Measurements from ENCODE around the gene RPN1.
A peak's percentile ranks its signal among the peaks of the same experiment; 100 is the strongest.
"Not testable (repeated sequence)": the region's sequence is repeated elsewhere in the genome, so short reads cannot be mapped to it uniquely, and the experiment has no call there.

RPN1 gene

GRCh38 chr3:128650096-128651050 is at the start of gene RPN1:
TSS of gene RPN1 (minus strand) at chr3:128650818. CDS start at chr3:128650800, 18 bp downstream.
- DNase-seq = peak; percentile 96

- DNase-seq = no peak
Observed at GRCh38 chr3:128698211-128699047, 47.8 kb upstream of the RPN1 start.

GRCh38 chr3:128697341-128697740 is 46.7 kb upstream of the RPN1 start:
- DNase-seq = no peak

GRCh38 chr3:128693696-128694095 is 43.1 kb upstream of the RPN1 start:
- DNase-seq = no peak

- no peak for DNase-seq
Observed at GRCh38 chr3:128689060-128689459, 38.4 kb upstream of the RPN1 start.

GRCh38 chr3:128686465-128686864 is 35.8 kb upstream of the RPN1 start:
- no peak for DNase-seq

- no peak for DNase-seq
Observed at GRCh38 chr3:128684986-128685726, 34.5 kb upstream of the RPN1 start.

GRCh38 chr3:128683957-128684356 is 33.3 kb upstream of the RPN1 start:
- no peak for DNase-seq

GRCh38 chr3:128681369-128681829 is 30.8 kb upstream of the RPN1 start:
- DNase-seq = no peak

GRCh38 chr3:128680603-128681368 is 30.2 kb upstream of the RPN1 start:
- peak; percentile 97 for DNase-seq

GRCh38 chr3:128679338-128679737 is 28.7 kb upstream of the RPN1 start:
- DNase-seq = no peak

- not testable (repeated sequence) for DNase-seq
Observed at GRCh38 chr3:128675802-128676201, 25.2 kb upstream of the RPN1 start.

GRCh38 chr3:128674161-128674784 is 23.7 kb upstream of the RPN1 start:
- DNase-seq = no peak

- no peak for DNase-seq
Observed at GRCh38 chr3:128667641-128668040, 17.0 kb upstream of the RPN1 start.

GRCh38 chr3:128665362-128666021 is 14.9 kb upstream of the RPN1 start:
- no peak for DNase-seq

- no peak for DNase-seq
Observed at GRCh38 chr3:128663151-128663550, 12.5 kb upstream of the RPN1 start.

- DNase-seq = no peak
Observed at GRCh38 chr3:128655531-128655930, 4.9 kb upstream of the RPN1 start.

- peak; percentile 51 to 74 for DNase-seq
Observed at GRCh38 chr3:128653993-128654805, 3.6 kb upstream of the RPN1 start.

GRCh38 chr3:128653383-128653992 is 2.9 kb upstream of the RPN1 start:
- DNase-seq = peak in 1 of 2 donors; percentile 63

Data from CD4-positive, alpha-beta T cell treated with Interleukin-4 for 1 hour (primary cell).